HepG2 (cell line): ENCODE measurements around the gene GRK5. TPM values are rescaled to one million over a fixed set of nuclear protein-coding genes. Genes with fewer than 3 reads are reported as not detected.

Experiments
- ADNP ChIP-seq: sonication (generic); formaldehyde crosslinking; IDR thresholded peaks from 2 replicates; pipeline ENCODE4 v1.4.0; 2020; ENCODE audit warnings: missing genetic modification reagents
- ARID5B ChIP-seq: IDR thresholded peaks from 2 replicates; pipeline ENCODE4 v1.4.0; 2020; ENCODE audit warnings: mild to moderate bottlenecking, missing genetic modification reagents
- CREB1 ChIP-seq, 2 experiments: fragments of 450-650 bp in 1 of 2; IDR thresholded peaks; 2 replicates each; pipeline ENCODE4 v1.6.1; 2016 to 2017; ENCODE audit warnings: control low read depth in 1 of 2, mild to moderate bottlenecking in 1 of 2, missing compliant biosample characterization in 1 of 2, missing genetic modification characterization in 1 of 2
- GPBP1L1 ChIP-seq: sonication (generic); formaldehyde crosslinking; IDR thresholded peaks from 2 replicates; pipeline ENCODE4 v1.5.0; 2020; ENCODE audit warnings: mild to moderate bottlenecking, missing genetic modification reagents
- ISL2 ChIP-seq: sonication (generic); formaldehyde crosslinking; IDR thresholded peaks from 2 replicates; pipeline ENCODE4 v1.5.0; 2020; ENCODE audit warnings: missing genetic modification reagents
- KDM5B ChIP-seq: sonication (generic); formaldehyde crosslinking; IDR thresholded peaks from 2 replicates; pipeline ENCODE4 v1.4.0; 2020; ENCODE audit warnings: missing genetic modification reagents, mild to moderate bottlenecking, borderline replicate concordance
- MIXL1 ChIP-seq: IDR thresholded peaks from 2 replicates; pipeline ENCODE4 v1.6.1; 2016
- NFKBIZ ChIP-seq: IDR thresholded peaks from 2 replicates; pipeline ENCODE4 v1.6.1; 2018; ENCODE audit warnings: missing genetic modification reagents, missing compliant biosample characterization
- NR2F6 ChIP-seq, 2 experiments: IDR thresholded peaks; 2 replicates each; pipeline ENCODE4 v1.6.1; 2016; ENCODE audit warnings: antibody characterized with exemption in 1 of 2, mild to moderate bottlenecking in 1 of 2
- RBFOX2 ChIP-seq: fragments of 200-400 bp; formaldehyde crosslinking; IDR thresholded peaks from 2 replicates; pipeline ENCODE4 v1.6.1; 2017; ENCODE audit warnings: low read depth, mild to moderate bottlenecking, low read length
- RCOR2 ChIP-seq: IDR thresholded peaks from 2 replicates; pipeline ENCODE4 v1.6.1; 2016; ENCODE audit warnings: missing biosample characterization, missing genetic modification reagents
- REPIN1 ChIP-seq: sonication (generic); formaldehyde crosslinking; IDR thresholded peaks from 2 replicates; pipeline ENCODE4 v1.8.0; 2022; ENCODE audit warnings: missing genetic modification reagents, low read depth, mild to moderate bottlenecking, borderline replicate concordance
- SRSF9 ChIP-seq: fragments of 200-400 bp; formaldehyde crosslinking; IDR thresholded peaks from 2 replicates; pipeline ENCODE4 v1.6.1; 2018; ENCODE audit warnings: borderline replicate concordance, mild to moderate bottlenecking, low read depth, low read length; ENCODE audit not compliant: insufficient read depth, poor library complexity, severe bottlenecking
- SRY ChIP-seq: sonication (generic); formaldehyde crosslinking; IDR thresholded peaks from 2 replicates; pipeline ENCODE4 v1.8.0; 2022; ENCODE audit warnings: mild to moderate bottlenecking, missing genetic modification reagents
- SSRP1 ChIP-seq: IDR thresholded peaks from 2 replicates; pipeline ENCODE4 v1.6.1; 2016; ENCODE audit warnings: control low read depth
- ZFX ChIP-seq: sonication (generic); formaldehyde crosslinking; IDR thresholded peaks from 2 replicates; pipeline ENCODE4 v1.4.0; 2020; ENCODE audit warnings: mild to moderate bottlenecking, low read depth, missing genetic modification reagents, moderate library complexity
- ZNF230 ChIP-seq: sonication (generic); formaldehyde crosslinking; IDR thresholded peaks from 2 replicates; pipeline ENCODE4 v1.4.0; 2020; ENCODE audit warnings: mild to moderate bottlenecking, missing genetic modification reagents
- ZNF34 ChIP-seq: sonication (generic); formaldehyde crosslinking; IDR thresholded peaks from 2 replicates; pipeline ENCODE4 v1.4.0; 2020; ENCODE audit warnings: mild to moderate bottlenecking, missing genetic modification reagents, borderline replicate concordance
- ZNF550 ChIP-seq: sonication (generic); formaldehyde crosslinking; IDR thresholded peaks from 2 replicates; pipeline ENCODE4 v1.4.0; 2020; ENCODE audit warnings: mild to moderate bottlenecking, missing genetic modification reagents, borderline replicate concordance
- ZNF644 ChIP-seq: IDR thresholded peaks from 2 replicates; pipeline ENCODE4 v1.6.1; 2016; ENCODE audit warnings: low read depth
- ZNF747 ChIP-seq: sonication (generic); formaldehyde crosslinking; IDR thresholded peaks from 2 replicates; pipeline ENCODE4 v1.8.1; 2023; ENCODE audit warnings: missing genetic modification reagents, mild to moderate bottlenecking, borderline replicate concordance
- polyA plus RNA-seq, 8 experiments: library from polyadenylated mRNA; depleted of rRNA in 3 of 8; stranded (reverse) in 7 of 8; unstranded in 1 of 8; fragments of >200 nt; fragmentation: Illumina TruSeq in 4 of 8; extraction: Trizol in 4 of 8; gene quantifications; 2 replicates each; pipeline versions ENCODE4 v1.2.1 to v1.2.3, GENCODE V29; 2011 to 2016; ENCODE audit warnings: low read depth in 4 of 8, missing spikeins in 1 of 8, mixed read lengths in 1 of 8; ENCODE audit not compliant: insufficient read depth in 1 of 8
- total RNA-seq, 5 experiments: library from RNA; depleted of rRNA; stranded (reverse); fragments of >200 nt; fragmentation: Illumina TruSeq; extraction: Trizol; gene quantifications; 2 replicates each; pipeline ENCODE4 v1.2.3, GENCODE V29; 2016; ENCODE audit warnings: low read depth in 1 of 5

Gene GRK5
- total and polyA plus RNA-seq, 2 of the 13 experiments (the other 11 are each of a cell fraction or from before 2014, with no cell fraction given) = 10.4 to 12.6 TPM

DNA sequence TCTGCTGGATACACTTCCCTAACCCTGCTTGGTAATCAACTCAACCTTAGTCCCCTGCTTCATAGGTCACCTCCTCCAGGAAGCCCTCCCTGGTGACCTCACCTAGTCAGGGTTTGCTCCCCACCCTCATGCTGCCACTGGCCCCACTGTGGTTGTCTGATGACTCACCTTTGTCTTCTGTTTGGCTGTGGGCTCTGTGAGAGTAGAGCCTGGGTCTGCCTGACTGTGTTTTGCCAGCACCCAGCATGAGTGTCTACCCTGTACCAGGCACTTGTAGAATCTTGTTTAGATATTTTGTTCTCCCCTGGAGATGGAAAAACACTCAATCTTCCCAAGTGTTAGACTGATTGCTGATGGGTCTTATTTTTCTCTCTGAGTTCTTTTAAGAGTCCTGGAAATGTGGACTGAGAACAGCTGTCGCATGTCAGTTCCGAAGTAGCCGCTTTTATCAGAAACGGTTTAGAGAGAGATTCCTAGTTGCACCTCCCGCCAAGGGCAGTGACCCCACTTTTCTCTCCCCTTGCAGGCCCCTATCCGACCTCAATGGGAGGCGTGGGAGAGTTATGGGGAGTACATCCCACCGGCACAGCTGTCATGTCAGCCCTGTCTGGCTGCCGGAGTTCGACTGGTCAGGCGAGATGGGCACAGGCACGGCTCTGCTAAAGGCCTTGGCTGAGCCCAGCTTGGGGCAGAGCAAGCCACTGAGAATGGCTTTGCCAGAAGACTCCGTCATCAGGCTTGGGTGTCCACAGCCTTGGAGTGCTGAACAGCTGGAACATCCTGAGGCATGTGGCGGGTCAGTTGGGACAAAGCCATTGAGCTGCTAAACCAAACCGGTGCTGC is 134.3 kb downstream of the GRK5 start (continued):
- TF ChIP-seq KDM5B = no peak
- TF ChIP-seq SRSF9 = no peak
- TF ChIP-seq MIXL1 = 0 out of 2 replicates have a peak, but pooled peaks have one; percentile 20
- TF ChIP-seq RBFOX2 = no peak
- TF ChIP-seq ZNF644 (CRISPR knock-in tag) = peak; percentile 71; the same call in 1 of the 2 replicates
- TF ChIP-seq GPBP1L1 (CRISPR knock-in tag) = no peak
- TF ChIP-seq ZNF550 (CRISPR knock-in tag) = peak; percentile 90; the same call in 1 of the 2 replicates
- TF ChIP-seq ZNF747 = 0 out of 2 replicates have a peak, but pooled peaks have one; percentile 10
- TF ChIP-seq ARID5B (CRISPR knock-in tag) = 0 out of 2 replicates have a peak, but pooled peaks have one; percentile 37
- no peak for TF ChIP-seq NFKBIZ (CRISPR knock-in tag)
- peak; percentile 56; the same call in 1 of the 2 replicates for TF ChIP-seq CREB1 (IDR thresholded peaks at IDR 0.05)
- 0 out of 2 replicates have a peak, but pooled peaks have one; percentile 14 for TF ChIP-seq CREB1 (CRISPR knock-in tag; IDR thresholded peaks at IDR 0.05)
- no peak for TF ChIP-seq ZNF34 (CRISPR knock-in tag)
- TF ChIP-seq NR2F6 (IDR thresholded peaks at IDR 0.05) = 0 out of 2 replicates have a peak, but pooled peaks have one; percentile 19
- TF ChIP-seq NR2F6 (CRISPR knock-in tag; IDR thresholded peaks at IDR 0.05) = peak; percentile 36
- TF ChIP-seq RCOR2 (CRISPR knock-in tag) = peak; percentile 97
- TF ChIP-seq SSRP1 = no peak
- TF ChIP-seq ZFX (CRISPR knock-in tag) = 0 out of 2 replicates have a peak, but pooled peaks have one; percentile 42
- TF ChIP-seq SRY (CRISPR knock-in tag) = no peak
- TF ChIP-seq ZNF230 = 0 out of 2 replicates have a peak, but pooled peaks have one; percentile 25
- no peak for TF ChIP-seq ISL2 (CRISPR knock-in tag)
- TF ChIP-seq REPIN1 = no peak
- TF ChIP-seq ADNP (CRISPR knock-in tag) = peak; percentile 93
